GM23338 (cell line): ENCODE data around the gene PITPNC1. TPM values are rescaled to one million over a fixed set of nuclear protein-coding genes. Genes with fewer than 3 reads are reported as not detected.

ENCODE experiments used
- ATAC-seq: fragments of 200-7000 bp; cut with Tn5 transposase; 3 replicates; pipeline ENCODE4 v1.9.1; 2020
- DNase-seq: peaks from one replicate; pipeline ENCODE4 v3.0.0-alpha.2; 2015; ENCODE audit warnings: low spot score
- H2AFZ ChIP-seq: fragments of 200-600 bp; sonication (generic); 2 replicates; pipeline ENCODE4 v1.8.0; 2016; ENCODE audit warnings: antibody characterized with exemption, mild to moderate bottlenecking, moderate library complexity
- H3F3A ChIP-seq: fragments of 200-600 bp; sonication (generic); replicated peaks from 2 replicates; pipeline ENCODE4 v1.8.0; 2017; ENCODE audit warnings: antibody characterized with exemption, mixed run types, low read depth
- H3K27ac ChIP-seq: fragments of 200-600 bp; sonication (generic); 2 replicates; pipeline ENCODE4 v1.6.1; 2016; ENCODE audit warnings: low read depth
- H3K27me3 ChIP-seq: fragments of 200-600 bp; sonication (generic); 2 replicates; pipeline ENCODE4 v1.8.0; 2016; ENCODE audit warnings: mild to moderate bottlenecking, mixed run types, moderate library complexity; ENCODE audit not compliant: insufficient read depth
- H3K36me3 ChIP-seq: fragments of 200-600 bp; sonication (generic); 2 replicates; pipeline ENCODE4 v1.8.0; 2016; ENCODE audit warnings: mild to moderate bottlenecking; ENCODE audit not compliant: insufficient read depth
- H3K4me1 ChIP-seq: fragments of 200-600 bp; sonication (generic); 2 replicates; pipeline ENCODE4 v1.8.0; 2016; ENCODE audit warnings: mild to moderate bottlenecking, moderate library complexity; ENCODE audit not compliant: insufficient read depth
- H3K4me2 ChIP-seq: fragments of 200-600 bp; sonication (generic); 2 replicates; pipeline ENCODE4 v1.7.1; 2017; ENCODE audit warnings: mixed run types
- H3K4me3 ChIP-seq: fragments of 200-600 bp; sonication (generic); 2 replicates; pipeline ENCODE4 v1.6.1; 2016; ENCODE audit warnings: mixed run types
- H3K79me2 ChIP-seq: fragments of 200-600 bp; sonication (generic); replicated peaks from 2 replicates; pipeline ENCODE4 v1.8.0; 2017; ENCODE audit warnings: mild to moderate bottlenecking; ENCODE audit not compliant: insufficient read depth
- H3K9me2 ChIP-seq: fragments of 200-600 bp; sonication (generic); 2 replicates; pipeline ENCODE4 v1.8.0; 2017; ENCODE audit not compliant: insufficient read depth
- H4K20me1 ChIP-seq: fragments of 200-600 bp; sonication (generic); replicated peaks from 2 replicates; pipeline ENCODE4 v1.8.0; 2017; ENCODE audit warnings: mild to moderate bottlenecking; ENCODE audit not compliant: insufficient read depth
- H3K27ac Mint-ChIP-seq: 2 replicates; pipeline ENCODE4 v1.8.0; 2020; ENCODE audit warnings: inconsistent platforms, mild to moderate bottlenecking, moderate library complexity, mixed read lengths
- H3K27me3 Mint-ChIP-seq: 3 replicates; pipeline ENCODE4 v1.8.0; 2022; ENCODE audit warnings: low read depth, mild to moderate bottlenecking, moderate library complexity, mixed read lengths, inconsistent platforms; ENCODE audit not compliant: insufficient read depth, poor library complexity
- H3K36me3 Mint-ChIP-seq: 3 replicates; pipeline ENCODE4 v1.8.0; 2021; ENCODE audit warnings: low read depth, mild to moderate bottlenecking, inconsistent platforms, moderate library complexity, mixed read lengths
- H3K4me1 Mint-ChIP-seq: 3 replicates; pipeline ENCODE4 v1.8.0; 2020; ENCODE audit warnings: mild to moderate bottlenecking, inconsistent platforms, mixed read lengths
- H3K4me3 Mint-ChIP-seq: 3 replicates; pipeline ENCODE4 v1.8.0; 2021; ENCODE audit warnings: moderate library complexity, mild to moderate bottlenecking, inconsistent platforms, mixed read lengths
- H3K9me3 Mint-ChIP-seq: 3 replicates; pipeline ENCODE4 v1.8.0; 2020; ENCODE audit warnings: moderate library complexity, mild to moderate bottlenecking, inconsistent platforms, mixed read lengths
- EZH2phosphoT487 ChIP-seq: fragments of 200-600 bp; sonication (generic); IDR thresholded peaks from one replicate; pipeline ENCODE4 v1.8.1; 2018; ENCODE audit warnings: antibody characterized with exemption; ENCODE audit not compliant: unreplicated experiment
- JUNB ChIP-seq: IDR thresholded peaks from one replicate; pipeline ENCODE4 v1.6.1; 2016; ENCODE audit warnings: antibody characterized with exemption; ENCODE audit not compliant: unreplicated experiment
- NANOG ChIP-seq: IDR thresholded peaks from 2 replicates; pipeline ENCODE4 v1.6.1; 2016; ENCODE audit warnings: antibody characterized with exemption, borderline replicate concordance
- POLR2AphosphoS5 ChIP-seq: IDR thresholded peaks from 2 replicates; pipeline ENCODE4 v1.6.1; 2016; ENCODE audit warnings: antibody characterized with exemption, low read depth
- STAT1 ChIP-seq: IDR thresholded peaks from one replicate; pipeline ENCODE4 v1.6.1; 2016; ENCODE audit warnings: antibody characterized with exemption; ENCODE audit not compliant: unreplicated experiment
- ZNF114 ChIP-seq: fragments of 250-450 bp; sonication (Bioruptor Pico); IDR thresholded peaks from 2 replicates; pipeline ENCODE4 v1.5.0; 2020; ENCODE audit warnings: mild to moderate bottlenecking, moderate library complexity
- polyA plus RNA-seq: library from polyadenylated mRNA; unstranded; fragments of >200 nt; fragmentation: Nextera tagmentation; extraction: Ambion mirVana; gene quantifications from 2 replicates; pipeline ENCODE4 v1.2.1, GENCODE V29; 2016
- total RNA-seq: library from RNA; depleted of rRNA; stranded (reverse); fragments of >200 nt; shearing (Covaris generic); gene quantifications from 2 replicates; pipeline ENCODE4 v1.2.3, GENCODE V29; 2014
- TF ChIP-seq, protein P1 (sequence below): IDR thresholded peaks from one replicate; pipeline ENCODE4 v1.6.1; 2018; ENCODE audit warnings: antibody characterized with exemption; ENCODE audit not compliant: unreplicated experiment
- TF ChIP-seq, protein P2 (sequence below), 2 experiments: fragments of 200-600 bp in 1 of 2; sonication (generic) in 1 of 2; conservative IDR thresholded peaks; 2 replicates each; pipeline versions ENCODE4 v1.5.1 to v1.6.1; 2016 to 2017; ENCODE audit warnings: antibody characterized with exemption in 2 of 2, low read depth in 2 of 2, mild to moderate bottlenecking in 2 of 2, moderate library complexity in 1 of 2
- TF ChIP-seq, protein P3 (sequence below): IDR thresholded peaks from 2 replicates; pipeline ENCODE4 v1.6.1; 2016; ENCODE audit warnings: antibody characterized with exemption
- TF ChIP-seq, protein P4 (sequence below): fragments of 250-450 bp; sonication (Bioruptor Pico); IDR thresholded peaks from 2 replicates; pipeline ENCODE4 v1.5.0; 2020; ENCODE audit warnings: mild to moderate bottlenecking, moderate library complexity

Gene PITPNC1
- total and polyA plus RNA-seq, 2 experiments from 2014 or later: 23.0 to 32.6 TPM

DNA sequence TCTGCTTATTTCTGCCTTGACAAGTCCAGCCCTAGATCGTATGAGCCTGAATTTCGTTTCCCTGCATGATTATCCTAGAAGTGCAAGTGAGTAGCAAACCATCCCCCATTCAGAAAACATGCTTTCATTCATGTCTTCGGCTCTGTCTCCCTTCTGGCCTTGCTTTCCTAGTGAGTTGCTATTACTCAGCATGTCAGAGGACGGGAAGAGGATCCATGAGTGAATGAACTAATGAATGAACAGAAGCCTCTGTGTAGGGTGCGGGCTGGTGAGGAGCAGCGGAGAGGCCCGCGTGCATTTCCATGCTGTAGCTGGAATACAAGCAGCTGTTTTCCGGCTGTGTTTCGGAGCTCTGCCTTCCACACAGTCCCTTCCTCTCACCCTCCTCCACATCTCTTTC, 184.9 kb downstream of the PITPNC1 start (continued):
- TF ChIP-seq, protein P1, sequence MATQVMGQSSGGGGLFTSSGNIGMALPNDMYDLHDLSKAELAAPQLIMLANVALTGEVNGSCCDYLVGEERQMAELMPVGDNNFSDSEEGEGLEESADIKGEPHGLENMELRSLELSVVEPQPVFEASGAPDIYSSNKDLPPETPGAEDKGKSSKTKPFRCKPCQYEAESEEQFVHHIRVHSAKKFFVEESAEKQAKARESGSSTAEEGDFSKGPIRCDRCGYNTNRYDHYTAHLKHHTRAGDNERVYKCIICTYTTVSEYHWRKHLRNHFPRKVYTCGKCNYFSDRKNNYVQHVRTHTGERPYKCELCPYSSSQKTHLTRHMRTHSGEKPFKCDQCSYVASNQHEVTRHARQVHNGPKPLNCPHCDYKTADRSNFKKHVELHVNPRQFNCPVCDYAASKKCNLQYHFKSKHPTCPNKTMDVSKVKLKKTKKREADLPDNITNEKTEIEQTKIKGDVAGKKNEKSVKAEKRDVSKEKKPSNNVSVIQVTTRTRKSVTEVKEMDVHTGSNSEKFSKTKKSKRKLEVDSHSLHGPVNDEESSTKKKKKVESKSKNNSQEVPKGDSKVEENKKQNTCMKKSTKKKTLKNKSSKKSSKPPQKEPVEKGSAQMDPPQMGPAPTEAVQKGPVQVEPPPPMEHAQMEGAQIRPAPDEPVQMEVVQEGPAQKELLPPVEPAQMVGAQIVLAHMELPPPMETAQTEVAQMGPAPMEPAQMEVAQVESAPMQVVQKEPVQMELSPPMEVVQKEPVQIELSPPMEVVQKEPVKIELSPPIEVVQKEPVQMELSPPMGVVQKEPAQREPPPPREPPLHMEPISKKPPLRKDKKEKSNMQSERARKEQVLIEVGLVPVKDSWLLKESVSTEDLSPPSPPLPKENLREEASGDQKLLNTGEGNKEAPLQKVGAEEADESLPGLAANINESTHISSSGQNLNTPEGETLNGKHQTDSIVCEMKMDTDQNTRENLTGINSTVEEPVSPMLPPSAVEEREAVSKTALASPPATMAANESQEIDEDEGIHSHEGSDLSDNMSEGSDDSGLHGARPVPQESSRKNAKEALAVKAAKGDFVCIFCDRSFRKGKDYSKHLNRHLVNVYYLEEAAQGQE: no peak
- TF ChIP-seq JUNB (no peak), POLR2AphosphoS5 (no peak), NANOG (no peak), STAT1 (no peak)
- TF ChIP-seq, protein P2, sequence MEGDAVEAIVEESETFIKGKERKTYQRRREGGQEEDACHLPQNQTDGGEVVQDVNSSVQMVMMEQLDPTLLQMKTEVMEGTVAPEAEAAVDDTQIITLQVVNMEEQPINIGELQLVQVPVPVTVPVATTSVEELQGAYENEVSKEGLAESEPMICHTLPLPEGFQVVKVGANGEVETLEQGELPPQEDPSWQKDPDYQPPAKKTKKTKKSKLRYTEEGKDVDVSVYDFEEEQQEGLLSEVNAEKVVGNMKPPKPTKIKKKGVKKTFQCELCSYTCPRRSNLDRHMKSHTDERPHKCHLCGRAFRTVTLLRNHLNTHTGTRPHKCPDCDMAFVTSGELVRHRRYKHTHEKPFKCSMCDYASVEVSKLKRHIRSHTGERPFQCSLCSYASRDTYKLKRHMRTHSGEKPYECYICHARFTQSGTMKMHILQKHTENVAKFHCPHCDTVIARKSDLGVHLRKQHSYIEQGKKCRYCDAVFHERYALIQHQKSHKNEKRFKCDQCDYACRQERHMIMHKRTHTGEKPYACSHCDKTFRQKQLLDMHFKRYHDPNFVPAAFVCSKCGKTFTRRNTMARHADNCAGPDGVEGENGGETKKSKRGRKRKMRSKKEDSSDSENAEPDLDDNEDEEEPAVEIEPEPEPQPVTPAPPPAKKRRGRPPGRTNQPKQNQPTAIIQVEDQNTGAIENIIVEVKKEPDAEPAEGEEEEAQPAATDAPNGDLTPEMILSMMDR (conservative IDR thresholded peaks at IDR 0.05; ENCODE audit: low read depth in 2 of 2): no peak

DNA sequence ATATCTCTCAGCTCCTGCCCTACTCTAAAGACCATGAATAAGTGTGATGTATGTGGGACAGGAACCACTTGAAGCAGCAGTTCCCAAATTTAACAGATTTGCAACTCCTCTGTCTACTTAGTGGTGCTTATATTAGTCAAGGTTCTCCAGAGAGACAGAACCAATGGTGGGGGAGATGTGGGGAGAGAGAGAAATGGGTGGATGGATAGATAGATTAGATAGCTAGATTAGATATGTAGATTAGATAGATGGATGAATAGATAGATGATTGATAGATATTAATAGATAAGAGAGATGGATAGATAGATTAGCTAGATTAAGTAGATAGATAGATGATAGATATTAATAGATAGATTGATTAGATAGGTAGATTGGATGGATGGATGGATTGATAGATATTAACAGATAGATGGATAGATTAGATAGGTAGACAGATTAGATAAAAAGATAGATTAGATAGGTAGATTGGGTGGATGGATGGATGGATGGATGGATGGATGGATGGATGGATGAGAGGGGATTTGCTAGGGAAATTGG, 186.7 kb downstream of the PITPNC1 start:
- no peaks in the 10 kb centered on the region for H3F3A ChIP-seq
- no peak overlapping the region for H3K27ac ChIP-seq
- H3K36me3 ChIP-seq: no peaks in the 10 kb centered on the region
- Mint-ChIP-seq H3K36me3 (peaks cover 19% of the 10 kb centered on the region), H3K27ac (no peak overlapping the region), H3K9me3 (no peaks in the 10 kb centered on the region; the same call in 1 of the 3 replicates), H3K27me3 (peaks cover 2% of the 10 kb centered on the region), H3K4me3 (no peak overlapping the region), H3K4me1 (no peaks in the 10 kb centered on the region)
- no peaks in the 10 kb centered on the region for H3K4me1 ChIP-seq
- no peak overlapping the region for H3K4me2 ChIP-seq
- TF ChIP-seq, protein P3, sequence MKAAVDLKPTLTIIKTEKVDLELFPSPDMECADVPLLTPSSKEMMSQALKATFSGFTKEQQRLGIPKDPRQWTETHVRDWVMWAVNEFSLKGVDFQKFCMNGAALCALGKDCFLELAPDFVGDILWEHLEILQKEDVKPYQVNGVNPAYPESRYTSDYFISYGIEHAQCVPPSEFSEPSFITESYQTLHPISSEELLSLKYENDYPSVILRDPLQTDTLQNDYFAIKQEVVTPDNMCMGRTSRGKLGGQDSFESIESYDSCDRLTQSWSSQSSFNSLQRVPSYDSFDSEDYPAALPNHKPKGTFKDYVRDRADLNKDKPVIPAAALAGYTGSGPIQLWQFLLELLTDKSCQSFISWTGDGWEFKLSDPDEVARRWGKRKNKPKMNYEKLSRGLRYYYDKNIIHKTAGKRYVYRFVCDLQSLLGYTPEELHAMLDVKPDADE: no peak
- no peak for TF ChIP-seq STAT1
- TF ChIP-seq, protein P2 (conservative IDR thresholded peaks at IDR 0.05; ENCODE audit: low read depth in 2 of 2): no peak
- no peak for TF ChIP-seq EZH2phosphoT487
- TF ChIP-seq, protein P4, sequence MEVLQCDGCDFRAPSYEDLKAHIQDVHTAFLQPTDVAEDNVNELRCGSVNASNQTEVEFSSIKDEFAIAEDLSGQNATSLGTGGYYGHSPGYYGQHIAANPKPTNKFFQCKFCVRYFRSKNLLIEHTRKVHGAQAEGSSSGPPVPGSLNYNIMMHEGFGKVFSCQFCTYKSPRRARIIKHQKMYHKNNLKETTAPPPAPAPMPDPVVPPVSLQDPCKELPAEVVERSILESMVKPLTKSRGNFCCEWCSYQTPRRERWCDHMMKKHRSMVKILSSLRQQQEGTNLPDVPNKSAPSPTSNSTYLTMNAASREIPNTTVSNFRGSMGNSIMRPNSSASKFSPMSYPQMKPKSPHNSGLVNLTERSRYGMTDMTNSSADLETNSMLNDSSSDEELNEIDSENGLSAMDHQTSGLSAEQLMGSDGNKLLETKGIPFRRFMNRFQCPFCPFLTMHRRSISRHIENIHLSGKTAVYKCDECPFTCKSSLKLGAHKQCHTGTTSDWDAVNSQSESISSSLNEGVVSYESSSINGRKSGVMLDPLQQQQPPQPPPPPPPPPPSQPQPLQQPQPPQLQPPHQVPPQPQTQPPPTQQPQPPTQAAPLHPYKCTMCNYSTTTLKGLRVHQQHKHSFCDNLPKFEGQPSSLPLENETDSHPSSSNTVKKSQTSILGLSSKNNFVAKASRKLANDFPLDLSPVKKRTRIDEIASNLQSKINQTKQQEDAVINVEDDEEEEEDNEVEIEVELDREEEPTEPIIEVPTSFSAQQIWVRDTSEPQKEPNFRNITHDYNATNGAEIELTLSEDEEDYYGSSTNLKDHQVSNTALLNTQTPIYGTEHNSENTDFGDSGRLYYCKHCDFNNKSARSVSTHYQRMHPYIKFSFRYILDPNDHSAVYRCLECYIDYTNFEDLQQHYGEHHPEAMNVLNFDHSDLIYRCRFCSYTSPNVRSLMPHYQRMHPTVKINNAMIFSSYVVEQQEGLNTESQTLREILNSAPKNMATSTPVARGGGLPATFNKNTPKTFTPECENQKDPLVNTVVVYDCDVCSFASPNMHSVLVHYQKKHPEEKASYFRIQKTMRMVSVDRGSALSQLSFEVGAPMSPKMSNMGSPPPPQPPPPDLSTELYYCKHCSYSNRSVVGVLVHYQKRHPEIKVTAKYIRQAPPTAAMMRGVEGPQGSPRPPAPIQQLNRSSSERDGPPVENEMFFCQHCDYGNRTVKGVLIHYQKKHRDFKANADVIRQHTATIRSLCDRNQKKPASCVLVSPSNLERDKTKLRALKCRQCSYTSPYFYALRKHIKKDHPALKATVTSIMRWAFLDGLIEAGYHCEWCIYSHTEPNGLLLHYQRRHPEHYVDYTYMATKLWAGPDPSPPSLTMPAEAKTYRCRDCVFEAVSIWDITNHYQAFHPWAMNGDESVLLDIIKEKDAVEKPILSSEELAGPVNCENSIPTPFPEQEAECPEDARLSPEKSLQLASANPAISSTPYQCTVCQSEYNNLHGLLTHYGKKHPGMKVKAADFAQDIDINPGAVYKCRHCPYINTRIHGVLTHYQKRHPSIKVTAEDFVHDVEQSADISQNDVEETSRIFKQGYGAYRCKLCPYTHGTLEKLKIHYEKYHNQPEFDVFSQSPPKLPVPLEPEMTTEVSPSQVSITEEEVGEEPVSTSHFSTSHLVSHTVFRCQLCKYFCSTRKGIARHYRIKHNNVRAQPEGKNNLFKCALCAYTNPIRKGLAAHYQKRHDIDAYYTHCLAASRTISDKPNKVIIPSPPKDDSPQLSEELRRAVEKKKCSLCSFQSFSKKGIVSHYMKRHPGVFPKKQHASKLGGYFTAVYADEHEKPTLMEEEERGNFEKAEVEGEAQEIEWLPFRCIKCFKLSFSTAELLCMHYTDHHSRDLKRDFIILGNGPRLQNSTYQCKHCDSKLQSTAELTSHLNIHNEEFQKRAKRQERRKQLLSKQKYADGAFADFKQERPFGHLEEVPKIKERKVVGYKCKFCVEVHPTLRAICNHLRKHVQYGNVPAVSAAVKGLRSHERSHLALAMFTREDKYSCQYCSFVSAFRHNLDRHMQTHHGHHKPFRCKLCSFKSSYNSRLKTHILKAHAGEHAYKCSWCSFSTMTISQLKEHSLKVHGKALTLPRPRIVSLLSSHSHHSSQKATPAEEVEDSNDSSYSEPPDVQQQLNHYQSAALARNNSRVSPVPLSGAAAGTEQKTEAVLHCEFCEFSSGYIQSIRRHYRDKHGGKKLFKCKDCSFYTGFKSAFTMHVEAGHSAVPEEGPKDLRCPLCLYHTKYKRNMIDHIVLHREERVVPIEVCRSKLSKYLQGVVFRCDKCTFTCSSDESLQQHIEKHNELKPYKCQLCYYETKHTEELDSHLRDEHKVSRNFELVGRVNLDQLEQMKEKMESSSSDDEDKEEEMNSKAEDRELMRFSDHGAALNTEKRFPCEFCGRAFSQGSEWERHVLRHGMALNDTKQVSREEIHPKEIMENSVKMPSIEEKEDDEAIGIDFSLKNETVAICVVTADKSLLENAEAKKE (CRISPR knock-in tag): no peak
- TF ChIP-seq ZNF114 (CRISPR knock-in tag): no peak
- H3K79me2 ChIP-seq: no peaks in the 10 kb centered on the region; the same call in 1 of the 2 replicates
- H3K4me3 ChIP-seq: no peak overlapping the region
- ATAC-seq (no peak), DNase-seq (no peak)
- no peaks in the 10 kb centered on the region for H4K20me1 ChIP-seq
- no peak overlapping the region for H2AFZ ChIP-seq
- no peaks in the 10 kb centered on the region for H3K27me3 ChIP-seq
- H3K9me2 ChIP-seq: peaks cover 9% of the 10 kb centered on the region
